Measurements from ENCODE around the gene CPT1A.

CPT1A gene

GRCh38 chr11:68756171-68756766 lies 85.4 kb downstream of the CPT1A start:
- H3K4me3 ChIP-seq (ENCODE audit: low read depth, low read length), result no peak overlapping the region
- no peak for TF ChIP-seq CTCF (IDR thresholded peaks at IDR 0.05; ENCODE audit: insufficient read depth, low read depth, low read length, missing control alignments)
- no peak for DNase-seq (ENCODE audit: low read depth)

- H3K4me3 ChIP-seq (ENCODE audit: low read depth, low read length), result no peak overlapping the region
- TF ChIP-seq CTCF (IDR thresholded peaks at IDR 0.05; ENCODE audit: insufficient read depth, low read depth, low read length, missing control alignments), result no peak
- DNase-seq (ENCODE audit: low read depth), result no peak
Observed at GRCh38 chr11:68753300-68753699, 88.4 kb downstream of the CPT1A start.

- H3K4me3 ChIP-seq (ENCODE audit: low read depth, low read length), result peak within 1 kb of the TSS; percentile 21; the same call in 1 of the 2 replicates
- TF ChIP-seq CTCF (IDR thresholded peaks at IDR 0.05; ENCODE audit: insufficient read depth, low read depth, low read length, missing control alignments), result no peak
- peak; percentile 88 for DNase-seq (ENCODE audit: low read depth)
Observed at GRCh38 chr11:68751331-68751856, 90.3 kb downstream of the CPT1A start, which contains the start of gene TESMIN. Gene TESMIN, minus strand, starts transcription at chr11:68751520. Its CDS starts 860 bp downstream, at chr11:68750660.

GRCh38 chr11:68751004-68751325 lies 90.8 kb downstream of the CPT1A start:
- no peak overlapping the region; the same call in 1 of the 2 replicates for H3K4me3 ChIP-seq (ENCODE audit: low read depth, low read length)
- no peak for DNase-seq (ENCODE audit: low read depth)

GRCh38 chr11:68750195-68751003 lies 91.3 kb downstream of the CPT1A start:
- H3K4me3 ChIP-seq (ENCODE audit: low read depth, low read length), result no peak overlapping the region
- no peak for DNase-seq (ENCODE audit: low read depth)
- no peak for TF ChIP-seq CTCF (IDR thresholded peaks at IDR 0.05; ENCODE audit: insufficient read depth, low read depth, low read length, missing control alignments)

More at GRCh38 chr11:68751004-68751325, 90.8 kb downstream of the CPT1A start:
- no peak for TF ChIP-seq CTCF (IDR thresholded peaks at IDR 0.05; ENCODE audit: insufficient read depth, low read depth, low read length, missing control alignments)

- H3K4me3 ChIP-seq (ENCODE audit: low read depth, low read length), result no peak overlapping the region
- TF ChIP-seq CTCF (IDR thresholded peaks at IDR 0.05; ENCODE audit: insufficient read depth, low read depth, low read length, missing control alignments), result no peak
- no peak for DNase-seq (ENCODE audit: low read depth)
Observed at GRCh38 chr11:68749229-68750123, 92.2 kb downstream of the CPT1A start.

Measured in GM12865 (cell line).